Thyroid gland (tissue), 4 donors: ENCODE measurements around the gene KRT28. TPM values are rescaled to one million over a fixed set of nuclear protein-coding genes. Genes with fewer than 3 reads are reported as not detected.

Experiments used
- DNase-seq, 2 donors: peaks; one replicate each; pipeline ENCODE4 v3.0.0-alpha.2; 2019
- H3K27ac ChIP-seq, 3 donors: fragments of 200-600 bp; sonication (generic); 1 replicate in 2 of 3; 2 replicates in 1 of 3; pipeline ENCODE4 v1.5.1; 2016 to 2019; ENCODE audit warnings: mild to moderate bottlenecking in 1 of 3, moderate library complexity in 1 of 3
- H3K27me3 ChIP-seq: fragments of 200-600 bp; sonication (generic); one replicate; pipeline ENCODE4 v1.5.1; 2019
- H3K36me3 ChIP-seq, 2 donors: fragments of 200-600 bp; sonication (generic); one replicate each; pipeline ENCODE4 v1.5.1; 2016 to 2019
- H3K4me1 ChIP-seq, 2 donors: fragments of 200-600 bp; sonication (generic); one replicate each; pipeline ENCODE4 v1.5.1; 2017 to 2019
- H3K4me3 ChIP-seq, 3 donors: fragments of 200-600 bp; sonication (generic); replicated peaks in 1 of 3; 1 replicate in 2 of 3; 2 replicates in 1 of 3; pipeline ENCODE4 v1.5.1; 2016; ENCODE audit warnings: mild to moderate bottlenecking in 1 of 3
- H3K9me3 ChIP-seq: fragments of 200-600 bp; sonication (generic); one replicate; pipeline ENCODE4 v1.5.1; 2017
- POLR2A ChIP-seq, 2 donors: fragments of 450-650 bp; IDR thresholded peaks; one replicate each; pipeline ENCODE4 v1.6.1; 2017; ENCODE audit warnings: antibody characterized with exemption in 2 of 2, mild to moderate bottlenecking in 2 of 2, moderate library complexity in 1 of 2
- WGBS, 2 donors: methylation state at CpG; one replicate each; pipeline ENCODE4 v1.1.5; 2017; 5-methylcytosine and 5-hydroxymethylcytosine counted together
- intact Hi-C: fragments of 100-400 bp; cut with DNase I; formaldehyde crosslinking; loops from one replicate; pipeline ENCODE4 v1.15.1; 2023
- total RNA-seq, 4 donors: library from RNA; depleted of rRNA; stranded (reverse); fragments of >200 nt; gene quantifications; one replicate each; pipeline ENCODE4 v1.2.3, GENCODE V29; 2016
- TF ChIP-seq, protein P1 (sequence below), 6 experiments: fragments of 200-600 bp in 3 of 6; fragments of 450-650 bp in 3 of 6; sonication (generic) in 3 of 6; IDR thresholded peaks; one replicate each; pipeline ENCODE4 v1.5.1; 2016 to 2019; ENCODE audit warnings: antibody characterized with exemption in 6 of 6, mild to moderate bottlenecking in 2 of 6, inconsistent platforms in 1 of 6, moderate library complexity in 1 of 6

KRT28 gene
- total RNA-seq, 4 donors from 2014 or later = not detected

DNA sequence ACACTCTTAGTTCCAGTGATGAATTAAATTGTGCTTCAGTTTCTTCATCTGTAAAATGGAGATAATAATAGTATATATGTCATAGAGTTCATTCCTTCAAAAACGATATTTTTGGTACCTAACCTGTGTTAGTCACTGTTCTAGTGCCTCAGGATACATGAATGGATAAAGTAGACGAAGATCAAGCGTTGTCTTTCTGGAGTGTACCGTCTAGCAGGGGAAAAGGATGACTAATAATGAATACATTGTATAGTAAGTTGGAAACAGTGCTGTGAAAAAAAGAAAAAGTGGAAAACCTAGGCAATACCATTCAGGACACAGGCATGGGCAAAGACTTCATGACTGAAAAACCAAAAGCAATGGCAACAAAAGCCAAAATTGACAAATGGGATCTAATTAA lies 14.0 kb upstream of the KRT28 start:
- H3K27me3 ChIP-seq = no peaks in the 10 kb centered on the region
- H3K27ac ChIP-seq = no peak overlapping the region
- H3K4me1 ChIP-seq = peaks cover 5 to 6% of the 10 kb centered on the region in 2 donors
- intact Hi-C loops = no loop called here
- no peak for TF ChIP-seq POLR2A (IDR thresholded peaks at IDR 0.05)
- TF ChIP-seq, protein P1, sequence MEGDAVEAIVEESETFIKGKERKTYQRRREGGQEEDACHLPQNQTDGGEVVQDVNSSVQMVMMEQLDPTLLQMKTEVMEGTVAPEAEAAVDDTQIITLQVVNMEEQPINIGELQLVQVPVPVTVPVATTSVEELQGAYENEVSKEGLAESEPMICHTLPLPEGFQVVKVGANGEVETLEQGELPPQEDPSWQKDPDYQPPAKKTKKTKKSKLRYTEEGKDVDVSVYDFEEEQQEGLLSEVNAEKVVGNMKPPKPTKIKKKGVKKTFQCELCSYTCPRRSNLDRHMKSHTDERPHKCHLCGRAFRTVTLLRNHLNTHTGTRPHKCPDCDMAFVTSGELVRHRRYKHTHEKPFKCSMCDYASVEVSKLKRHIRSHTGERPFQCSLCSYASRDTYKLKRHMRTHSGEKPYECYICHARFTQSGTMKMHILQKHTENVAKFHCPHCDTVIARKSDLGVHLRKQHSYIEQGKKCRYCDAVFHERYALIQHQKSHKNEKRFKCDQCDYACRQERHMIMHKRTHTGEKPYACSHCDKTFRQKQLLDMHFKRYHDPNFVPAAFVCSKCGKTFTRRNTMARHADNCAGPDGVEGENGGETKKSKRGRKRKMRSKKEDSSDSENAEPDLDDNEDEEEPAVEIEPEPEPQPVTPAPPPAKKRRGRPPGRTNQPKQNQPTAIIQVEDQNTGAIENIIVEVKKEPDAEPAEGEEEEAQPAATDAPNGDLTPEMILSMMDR (IDR thresholded peaks at IDR 0.05) = no peak
- no peak for DNase-seq
- H3K4me3 ChIP-seq = no peak overlapping the region
- 68 to 76% methylated on average over 4 of the region's 4 CpGs for WGBS, 2 donors
- no peaks in the 10 kb centered on the region for H3K36me3 ChIP-seq
- H3K9me3 ChIP-seq = no peaks in the 10 kb centered on the region

DNA sequence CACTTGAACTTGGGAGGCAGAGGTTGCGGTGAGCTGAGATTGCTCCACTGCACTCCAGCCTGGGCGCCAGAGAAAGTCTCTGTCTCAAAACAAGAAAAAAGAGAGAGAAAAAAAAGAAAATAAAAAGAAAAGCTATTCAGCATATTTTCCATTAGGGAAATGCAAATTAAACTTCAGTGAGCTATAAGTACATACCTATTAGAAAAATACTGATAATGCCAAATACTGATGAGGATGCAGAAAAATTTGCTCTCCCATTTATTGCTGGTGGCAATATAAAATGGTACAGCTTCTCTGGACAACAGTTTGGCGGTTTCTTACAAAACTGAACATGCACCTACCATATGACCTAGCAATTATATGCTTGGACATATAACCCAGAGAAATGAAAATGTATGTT lies 12.9 kb upstream of the KRT28 start:
- Histone ChIP-seq H3K4me1 (peaks cover under 1% of the 10 kb centered on the region in 2 donors), H3K27ac (no peak overlapping the region), H3K36me3 (no peaks in the 10 kb centered on the region), H3K27me3 (peaks cover 6% of the 10 kb centered on the region), H3K9me3 (no peaks in the 10 kb centered on the region), H3K4me3 (no peak overlapping the region)
- no peak for DNase-seq
- 78 to 84% methylated on average over 3 of the region's 3 CpGs for WGBS, 2 donors
- TF ChIP-seq, protein P1 (IDR thresholded peaks at IDR 0.05) = no peak
- no peak for TF ChIP-seq POLR2A (IDR thresholded peaks at IDR 0.05)
- intact Hi-C loops = no loop called here

DNA sequence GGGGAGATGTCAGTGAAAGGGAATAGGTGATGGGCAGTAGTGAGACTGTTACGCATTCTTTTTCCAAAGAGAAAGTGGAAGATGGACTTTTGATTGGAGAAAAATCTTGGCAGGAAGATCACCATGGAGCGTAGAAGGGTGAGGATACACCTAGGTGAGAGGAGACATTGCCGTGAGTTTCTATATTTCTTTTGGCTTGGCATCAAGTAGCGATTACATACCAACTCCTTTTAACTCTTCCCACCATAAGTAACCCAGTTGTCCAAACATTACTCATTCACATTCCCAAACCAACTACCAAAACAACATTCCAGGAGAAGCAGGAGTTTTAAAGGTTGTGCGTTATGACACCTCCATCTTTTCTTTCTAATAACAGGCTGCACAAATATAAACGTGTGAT lies 10.7 kb upstream of the KRT28 start:
- TF ChIP-seq, protein P1 (IDR thresholded peaks at IDR 0.05) = no peak
- no peak for TF ChIP-seq POLR2A (IDR thresholded peaks at IDR 0.05)
- WGBS, 2 donors = 61 to 62% methylated on average over 6 of the region's 6 CpGs
- no peaks in the 10 kb centered on the region for H3K36me3 ChIP-seq
- H3K4me1 ChIP-seq = no peaks in the 10 kb centered on the region
- no peak overlapping the region for H3K27ac ChIP-seq
- peaks cover 6% of the 10 kb centered on the region for H3K27me3 ChIP-seq
- DNase-seq = no peak
- intact Hi-C loops = no loop called here
- H3K4me3 ChIP-seq = no peak overlapping the region
- no peaks in the 10 kb centered on the region for H3K9me3 ChIP-seq

DNA sequence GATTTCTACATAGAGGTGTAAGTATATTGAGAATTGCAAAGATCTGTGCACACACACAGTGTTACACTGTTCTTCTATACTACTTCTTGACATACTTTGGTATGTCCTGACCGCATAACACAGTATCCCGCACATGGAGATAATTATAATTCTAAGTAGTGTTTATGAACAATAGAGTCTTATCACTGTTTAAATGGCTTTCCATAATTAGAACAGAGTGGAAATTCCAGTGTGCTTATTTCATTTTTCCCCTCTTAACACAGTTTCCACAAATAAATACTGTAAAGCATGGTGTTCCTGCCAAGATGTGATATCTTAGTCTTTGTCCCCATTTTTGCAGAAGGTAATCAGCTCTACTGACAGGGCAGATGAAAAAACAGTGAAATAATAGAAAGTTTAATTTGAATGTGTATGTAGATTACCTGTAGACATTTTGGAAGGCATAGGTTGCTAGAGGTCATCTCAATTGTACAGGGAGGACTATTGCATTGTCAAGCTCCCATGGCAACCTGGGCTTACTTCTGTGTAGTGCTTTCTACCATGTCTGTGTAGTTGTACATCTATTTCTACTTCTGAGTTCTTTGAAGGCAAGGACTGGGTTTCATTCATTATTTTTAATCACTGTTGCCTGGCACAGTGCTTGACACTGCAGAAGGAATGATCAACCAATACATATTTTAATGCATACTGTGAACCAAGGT lies 10.1 kb upstream of the KRT28 start:
- WGBS, 2 donors = 63 to 67% methylated on average over 2 of the region's 2 CpGs
- Histone ChIP-seq H3K27me3 (peaks cover 6% of the 10 kb centered on the region), H3K4me1 (no peaks in the 10 kb centered on the region), H3K36me3 (no peaks in the 10 kb centered on the region), H3K4me3 (no peak overlapping the region), H3K27ac (no peak overlapping the region), H3K9me3 (no peaks in the 10 kb centered on the region)
- intact Hi-C loops = no loop called here
- TF ChIP-seq, protein P1 (IDR thresholded peaks at IDR 0.05) = no peak
- no peak for TF ChIP-seq POLR2A (IDR thresholded peaks at IDR 0.05)
- DNase-seq = no peak

DNA sequence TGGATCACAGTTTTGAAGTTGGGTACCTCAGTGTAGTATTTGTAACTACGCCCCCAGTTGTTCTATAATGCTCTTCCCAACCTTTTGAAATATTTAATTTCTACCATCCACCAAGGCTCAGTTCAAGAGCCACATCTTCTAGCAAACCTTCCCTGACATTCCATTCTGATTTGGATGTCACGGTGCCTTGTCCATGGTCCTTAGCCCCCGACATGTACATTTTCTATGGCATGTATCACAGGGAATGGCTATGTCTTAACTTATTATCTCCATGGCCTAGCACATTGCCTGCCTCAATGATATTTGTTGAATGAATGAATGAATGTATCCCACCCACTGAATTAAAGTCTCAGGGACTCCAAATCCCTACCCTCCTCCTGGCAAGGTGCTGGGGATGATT lies 6.4 kb upstream of the KRT28 start:
- Histone ChIP-seq H3K27ac (no peak overlapping the region), H3K4me3 (no peak overlapping the region), H3K4me1 (no peaks in the 10 kb centered on the region), H3K9me3 (no peaks in the 10 kb centered on the region), H3K27me3 (peaks cover 6% of the 10 kb centered on the region), H3K36me3 (no peaks in the 10 kb centered on the region)
- intact Hi-C loops = no loop called here
- 61 to 64% methylated on average over 3 of the region's 3 CpGs for WGBS, 2 donors
- TF ChIP-seq, protein P1 (IDR thresholded peaks at IDR 0.05) = no peak
- no peak for TF ChIP-seq POLR2A (IDR thresholded peaks at IDR 0.05)
- DNase-seq = no peak
